IMR-90 (cell line): ENCODE measurements around the gene ABTB2. TPM values are rescaled to one million over a fixed set of nuclear protein-coding genes. Genes with fewer than 3 reads are reported as not detected.

Experiments used
- ATAC-seq: fragments of 200-7000 bp; cut with Tn5 transposase; 2 replicates; pipeline ENCODE4 v1.9.1; 2020; ENCODE audit warnings: low read depth, mild to moderate bottlenecking, moderate library complexity
- BruUV-seq: library from RNA; stranded (reverse); fragments of 400-500 nt; replicated peaks from 2 replicates; lab custom pipeline; 2021; lab: Mats Ljungman, UMichigan
- CTCF ChIA-PET: fragments of 300-600 bp; formaldehyde crosslinking; extraction: SDS; loops from one replicate; lab custom pipeline; 2021; ENCODE audit warnings: antibody characterized with exemption; lab: Yijun Ruan, JAX
- POLR2A ChIA-PET: fragments of 300-600 bp; sonication (Branson Sonifier 250); formaldehyde crosslinking; loops from one replicate; lab custom pipeline; 2022; ENCODE audit warnings: antibody characterized with exemption; ENCODE audit not compliant: unreplicated experiment; lab: Charles Lee
- DNase-seq: peaks from one replicate; pipeline ENCODE4 v3.0.0; 2013
- H2AFZ ChIP-seq: replicated peaks from 2 replicates; pipeline ENCODE3; 2013; ENCODE audit warnings: low read length, mild to moderate bottlenecking; ENCODE audit not compliant: poor library complexity
- H2AK5ac ChIP-seq: 2 replicates; pipeline ENCODE4 v1.6.1; 2013; ENCODE audit warnings: low read depth, low read length, inconsistent platforms
- H2AK9ac ChIP-seq: replicated peaks from 2 replicates; pipeline ENCODE3; 2013; ENCODE audit warnings: mild to moderate bottlenecking, low read depth, low read length, moderate library complexity; ENCODE audit not compliant: poor library complexity
- H2BK120ac ChIP-seq: 2 replicates; pipeline ENCODE4 v1.6.1; 2013; ENCODE audit warnings: low read depth, low read length, inconsistent platforms
- H2BK15ac ChIP-seq: 3 replicates; pipeline ENCODE4 v1.6.1; 2013; ENCODE audit warnings: low read depth, low read length, inconsistent platforms
- H2BK20ac ChIP-seq: 2 replicates; pipeline ENCODE4 v1.6.1; 2013; ENCODE audit warnings: low read depth, mild to moderate bottlenecking, inconsistent platforms, low read length, moderate library complexity
- H2BK5ac ChIP-seq: 2 replicates; pipeline ENCODE4 v1.6.1; 2013; ENCODE audit warnings: mild to moderate bottlenecking, low read depth, low read length, inconsistent platforms; ENCODE audit not compliant: poor library complexity, severe bottlenecking
- H3K14ac ChIP-seq: replicated peaks from 2 replicates; pipeline ENCODE4 v1.6.1; 2013; ENCODE audit warnings: low read depth, low read length, inconsistent platforms
- H3K18ac ChIP-seq: 2 replicates; pipeline ENCODE4 v1.6.1; 2013; ENCODE audit warnings: low read depth, low read length, control low read depth
- H3K23ac ChIP-seq: 2 replicates; pipeline ENCODE4 v1.6.1; 2013; ENCODE audit warnings: low read depth, low read length, inconsistent platforms
- H3K27ac ChIP-seq: 2 replicates; pipeline ENCODE4 v1.5.1; 2013; ENCODE audit warnings: mild to moderate bottlenecking, control low read depth, low read length; ENCODE audit not compliant: insufficient read depth
- H3K27me3 ChIP-seq: 2 replicates; pipeline ENCODE4 v1.6.1; 2013; ENCODE audit warnings: low read length; ENCODE audit not compliant: control insufficient read depth, insufficient read depth
- H3K36me3 ChIP-seq: 2 replicates; pipeline ENCODE4 v1.6.1; 2013; ENCODE audit warnings: low read length, mixed read lengths; ENCODE audit not compliant: control insufficient read depth, insufficient read depth
- H3K4ac ChIP-seq: 2 replicates; pipeline ENCODE4 v1.6.1; 2013; ENCODE audit warnings: low read depth, low read length, inconsistent platforms
- H3K4me1 ChIP-seq: 2 replicates; pipeline ENCODE4 v1.6.1; 2013; ENCODE audit warnings: low read length, mixed read lengths; ENCODE audit not compliant: control insufficient read depth, insufficient read depth
- H3K4me2 ChIP-seq: 2 replicates; pipeline ENCODE4 v1.6.1; 2013; ENCODE audit warnings: low read depth, mild to moderate bottlenecking, control low read depth, low read length, moderate library complexity
- H3K4me3 ChIP-seq: 2 replicates; pipeline ENCODE4 v1.5.1; 2013; ENCODE audit warnings: low read depth, mild to moderate bottlenecking, control low read depth, low read length, moderate library complexity; ENCODE audit not compliant: insufficient read depth
- H3K56ac ChIP-seq: 2 replicates; pipeline ENCODE4 v1.6.1; 2013; ENCODE audit warnings: low read length, inconsistent platforms; ENCODE audit not compliant: insufficient read depth; ENCODE audit errors: extremely low read depth
- H3K79me1 ChIP-seq, 2 experiments: 2 replicates each; pipeline ENCODE4 v1.6.1; 2013; ENCODE audit warnings: low read length in 2 of 2, inconsistent platforms in 1 of 2, low read depth in 1 of 2
- H3K9ac ChIP-seq: 2 replicates; pipeline ENCODE4 v1.6.1; 2013; ENCODE audit warnings: low read depth, low read length, control low read depth
- H3K9me1 ChIP-seq: 2 replicates; pipeline ENCODE4 v1.6.1; 2013; ENCODE audit warnings: low read length, inconsistent platforms; ENCODE audit not compliant: insufficient read depth
- H3K9me3 ChIP-seq: 2 replicates; pipeline ENCODE4 v1.6.1; 2013; ENCODE audit warnings: low read length; ENCODE audit not compliant: control insufficient read depth, insufficient read depth
- H4K20me1 ChIP-seq: 2 replicates; pipeline ENCODE4 v1.6.1; 2013; ENCODE audit warnings: low read length, inconsistent platforms; ENCODE audit not compliant: insufficient read depth
- H4K5ac ChIP-seq: 2 replicates; pipeline ENCODE4 v1.6.1; 2013; ENCODE audit warnings: mild to moderate bottlenecking, low read depth, low read length, control low read depth
- H4K8ac ChIP-seq, 2 experiments: 2 replicates each; pipeline ENCODE4 v1.6.1; 2013; ENCODE audit warnings: low read depth in 2 of 2, low read length in 2 of 2, control low read depth in 1 of 2, inconsistent platforms in 1 of 2
- H4K91ac ChIP-seq: 2 replicates; pipeline ENCODE4 v1.6.1; 2013; ENCODE audit warnings: low read depth, low read length, inconsistent platforms; ENCODE audit not compliant: insufficient read depth
- CTCF ChIP-seq: conservative IDR thresholded peaks from 2 replicates; pipeline ENCODE4 v1.5.1; 2012; ENCODE audit warnings: mild to moderate bottlenecking, low read depth, low read length, improper control_type of control experiment
- ELK1 ChIP-seq: fragments of 150-350 bp; IDR thresholded peaks from 2 replicates; pipeline ENCODE4 v1.6.1; 2016; ENCODE audit warnings: low read depth, mild to moderate bottlenecking, low read length, moderate library complexity, borderline replicate concordance
- MAFK ChIP-seq: IDR thresholded peaks from 2 replicates; pipeline ENCODE4 v1.6.1; 2012; ENCODE audit warnings: low read depth, low read length, improper control_type of control experiment
- MXI1 ChIP-seq: IDR thresholded peaks from 2 replicates; pipeline ENCODE4 v1.6.1; 2012; ENCODE audit warnings: low read depth, mild to moderate bottlenecking, low read length, moderate library complexity, borderline replicate concordance
- NFE2L2 ChIP-seq: fragments of 150-350 bp; IDR thresholded peaks from 2 replicates; pipeline ENCODE4 v1.6.1; 2016; ENCODE audit warnings: low read depth, mild to moderate bottlenecking, low read length
- dilution Hi-C: fragments of 300-500 bp; cut with HindIII; formaldehyde crosslinking; loops from one replicate; pipeline ENCODE4 v1.14.3; 2018; ENCODE audit warnings: low sequenced_read_pairs; ENCODE audit not compliant: unreplicated experiment
- in situ Hi-C: fragments of 300-500 bp; cut with MboI; formaldehyde crosslinking; loops from 3 replicates; pipeline ENCODE4 v1.14.3; 2019; ENCODE audit warnings: low sequenced_read_pairs, inconsistent platforms, mixed read lengths
- intact Hi-C: fragments of 100-400 bp; cut with micrococcal nuclease; formaldehyde crosslinking; loops from 2 replicates; pipeline ENCODE4 v1.10.0; 2022
- polyA plus RNA-seq, 3 experiments: library from polyadenylated mRNA; depleted of rRNA; stranded (reverse); fragments of >200 nt; gene quantifications; 2 replicates each; pipeline ENCODE4 v1.2.3, GENCODE V29; 2012; ENCODE audit warnings: low replicate concordance in 1 of 3
- total RNA-seq: library from RNA; depleted of rRNA; stranded (reverse); fragments of >200 nt; gene quantifications from 2 replicates; pipeline ENCODE4 v1.2.3, GENCODE V29; 2012

Gene ABTB2
- total and polyA plus RNA-seq, 2 of the 4 experiments (the other 2 are of a cell fraction), result 0.18 to 2.0 TPM

GRCh38 chr11:34330653-34331052, 27.2 kb downstream of the ABTB2 start:
- CTCF ChIA-PET, result no interaction called here
- Histone ChIP-seq H3K4me2 (no peak overlapping the region), H2BK15ac (no peak overlapping the region), H3K9ac (no peak overlapping the region), H4K91ac (no peak overlapping the region), H2BK120ac (no peak overlapping the region), H3K18ac (no peak overlapping the region), H4K8ac (no peak overlapping the region), H2AK5ac (no peak overlapping the region), H3K9me3 (no peaks in the 10 kb centered on the region), H3K9me1 (peaks cover 3% of the 10 kb centered on the region; the same call in 1 of the 2 replicates), H3K27ac (no peak overlapping the region), H3K14ac (no peak overlapping the region), H2BK20ac (no peak overlapping the region), H3K36me3 (no peaks in the 10 kb centered on the region), H2AK9ac (no peak overlapping the region), H3K56ac (no peak overlapping the region), H2BK5ac (no peak overlapping the region), H3K27me3 (peaks cover 18% of the 10 kb centered on the region), H3K23ac (no peak overlapping the region), H3K4me1 (peaks cover 2% of the 10 kb centered on the region; the same call in 1 of the 2 replicates), H3K4me3 (no peak overlapping the region), H2AFZ (no peak overlapping the region), H4K20me1 (no peaks in the 10 kb centered on the region), H4K5ac (no peak overlapping the region), H3K4ac (no peak overlapping the region), H3K79me1 (no peaks in the 10 kb centered on the region)
- in situ Hi-C loops (no loop called here), intact Hi-C loops (loop anchor here (1.0 kb wide), 1 partner anchor 10 kb away; no protein-coding TSS in a partner anchor), dilution Hi-C loops (loop anchor here (25.0 kb wide), 1 partner anchor 143 kb away; no protein-coding TSS in a partner anchor)
- POLR2A ChIA-PET, result no interaction called here
- no peak for TF ChIP-seq MXI1
- no peak for TF ChIP-seq ELK1
- no peak for TF ChIP-seq MAFK
- no peak for TF ChIP-seq CTCF
- TF ChIP-seq NFE2L2, result no peak
- no peak for DNase-seq
- no TSS peak for BruUV-seq
- ATAC-seq, result no peak
